Occipital lobe (tissue), 2 donors: ENCODE measurements around the gene MCEMP1. TPM values are rescaled to one million over a fixed set of nuclear protein-coding genes. Genes with fewer than 3 reads are reported as not detected.
A peak's percentile ranks its signal among the peaks of the same experiment; 100 is the strongest.

ENCODE experiments used
- DNase-seq: peaks from one replicate; lab custom pipeline; 2025; lab: John Stamatoyannopoulos, UW
- total RNA-seq: library from RNA; depleted of rRNA; stranded (reverse); fragments of >200 nt; gene quantifications from one replicate; pipeline ENCODE4 v1.2.3, GENCODE V29; 2014

Gene MCEMP1
- total RNA-seq, 1 donor from 2014 or later = 0.78 TPM

- DNase-seq = no peak
Measured at GRCh38 chr19:7670790-7671189, 6.1 kb upstream of the MCEMP1 start.

- DNase-seq = no peak
Measured at GRCh38 chr19:7672522-7672921, 4.4 kb upstream of the MCEMP1 start.

GRCh38 chr19:7674010-7675005 is 2.6 kb upstream of the MCEMP1 start:
- peak; percentile 44 for DNase-seq

GRCh38 chr19:7676376-7676775 is 514 bp upstream of the MCEMP1 start:
- no peak for DNase-seq

- no peak for DNase-seq
Measured at GRCh38 chr19:7677669-7678311, 900 bp downstream of the MCEMP1 start.

- no peak for DNase-seq
Measured at GRCh38 chr19:7678971-7679751, 2.3 kb downstream of the MCEMP1 start.

- no peak for DNase-seq
Measured at GRCh38 chr19:7679771-7680605, 3.1 kb downstream of the MCEMP1 start.

GRCh38 chr19:7680606-7681339 is 3.9 kb downstream of the MCEMP1 start, which contains the start of gene TRAPPC5:
TSS of gene TRAPPC5 (plus strand) at chr19:7680833. CDS start at chr19:7682254, 1,421 bp downstream.
- DNase-seq = peak; percentile 79

GRCh38 chr19:7681340-7682174 is 4.7 kb downstream of the MCEMP1 start:
- peak; percentile 68 for DNase-seq

- DNase-seq = peak; percentile 49
Measured at GRCh38 chr19:7682175-7682855, 5.4 kb downstream of the MCEMP1 start.

GRCh38 chr19:7685546-7686445 is 8.9 kb downstream of the MCEMP1 start:
- DNase-seq = no peak

GRCh38 chr19:7687177-7687576 is 10.3 kb downstream of the MCEMP1 start:
- no peak for DNase-seq

- DNase-seq = no peak
Measured at GRCh38 chr19:7689165-7689564, 12.3 kb downstream of the MCEMP1 start.

- no peak for DNase-seq
Measured at GRCh38 chr19:7690779-7691258, 13.9 kb downstream of the MCEMP1 start.

GRCh38 chr19:7691497-7691896 is 14.6 kb downstream of the MCEMP1 start:
- no peak for DNase-seq

- no peak for DNase-seq
Measured at GRCh38 chr19:7692417-7693088, 15.7 kb downstream of the MCEMP1 start.

GRCh38 chr19:7694499-7694898 is 17.6 kb downstream of the MCEMP1 start:
- DNase-seq = no peak
